GM21737 (cell line): ENCODE results near the gene TRDMT1.

Experiments
- ATAC-seq: cut with Tn5 transposase; IDR thresholded peaks from one replicate; pipeline ENCODE4 v1.9.1; 2021; ENCODE audit warnings: mild to moderate bottlenecking, moderate library complexity; ENCODE audit not compliant: unreplicated experiment

The TRDMT1 gene

GRCh38 chr10:17200912-17201793 is at the start of gene TRDMT1:
Gene TRDMT1 (minus strand): TSS chr10:17201672. CDS start chr10:17201634, 38 bp downstream.
- ATAC-seq: peak; percentile 95

GRCh38 chr10:17250736-17251135 is 49.3 kb upstream of the TRDMT1 start:
- ATAC-seq: no peak

DNA sequence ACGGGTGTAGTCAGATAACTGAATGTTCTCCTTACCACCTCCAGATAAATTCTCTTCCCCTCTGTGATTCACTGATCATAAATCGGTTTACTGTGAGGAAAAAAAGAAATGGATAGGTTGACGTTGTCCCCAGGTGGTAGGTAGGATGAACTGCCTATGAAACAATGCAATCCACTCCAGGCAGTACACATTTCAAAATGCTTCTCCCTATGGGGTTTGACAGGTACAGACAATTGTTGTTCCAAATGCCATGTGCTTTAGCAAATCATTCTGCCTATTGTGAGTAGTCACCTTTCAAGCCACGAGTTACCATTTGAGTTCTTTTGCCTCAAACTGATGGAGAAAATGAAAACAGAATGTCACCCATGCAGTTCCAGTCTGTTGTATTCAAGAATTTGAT is 48.3 kb upstream of the TRDMT1 start:
- ATAC-seq: no peak

DNA sequence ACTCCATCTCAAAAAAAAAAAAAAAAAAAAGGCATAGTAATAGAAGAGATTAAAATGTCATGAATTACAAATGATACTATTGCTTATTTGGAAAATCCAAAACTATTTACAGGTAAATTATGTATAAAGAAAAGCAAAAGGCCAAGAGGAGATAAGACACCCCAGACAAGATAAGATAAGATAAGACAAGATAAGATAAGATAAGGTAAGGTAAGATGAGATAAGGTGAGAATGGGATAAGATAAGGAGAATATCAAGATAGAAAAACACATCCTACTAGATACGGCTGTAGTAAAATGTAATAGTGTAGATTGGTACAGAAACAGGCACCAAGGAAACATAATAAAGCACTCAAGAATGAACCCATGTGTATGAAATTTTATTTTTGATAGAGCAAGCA is 47.5 kb upstream of the TRDMT1 start:
- no peak for ATAC-seq

- no peak for ATAC-seq
Measured at GRCh38 chr10:17247210-17247609, 45.7 kb upstream of the TRDMT1 start.

DNA sequence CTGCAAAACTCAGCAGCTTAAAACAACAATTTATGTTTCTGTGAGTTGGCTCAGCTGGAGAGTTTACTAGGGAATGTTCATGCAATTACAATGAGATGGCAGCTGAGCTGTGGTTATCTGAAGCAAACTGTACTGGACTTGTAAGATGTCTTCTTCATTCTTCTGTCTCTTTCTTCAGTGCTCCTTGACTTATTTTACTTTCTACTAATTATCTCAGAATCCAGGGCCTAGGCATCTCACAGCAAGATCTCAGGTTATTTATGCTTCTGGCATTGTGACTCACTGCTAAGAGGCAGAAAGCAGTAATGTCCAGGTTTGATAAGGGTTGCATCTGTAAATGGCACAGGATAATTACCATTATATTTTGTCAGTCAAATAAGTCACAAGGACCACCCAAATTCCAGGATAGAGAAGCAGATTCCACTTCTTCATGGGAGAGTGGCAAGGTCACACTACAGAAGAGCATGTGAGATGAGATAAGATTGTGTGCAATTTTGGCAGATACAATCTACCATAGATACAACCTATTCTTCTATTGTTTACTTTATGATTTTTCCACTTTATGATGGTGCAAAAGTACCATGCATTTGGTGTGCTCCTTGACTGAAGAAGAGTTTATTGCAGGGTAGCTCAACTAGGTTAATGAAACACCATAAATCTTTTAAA is 43.4 kb upstream of the TRDMT1 start:
- ATAC-seq: no peak

DNA sequence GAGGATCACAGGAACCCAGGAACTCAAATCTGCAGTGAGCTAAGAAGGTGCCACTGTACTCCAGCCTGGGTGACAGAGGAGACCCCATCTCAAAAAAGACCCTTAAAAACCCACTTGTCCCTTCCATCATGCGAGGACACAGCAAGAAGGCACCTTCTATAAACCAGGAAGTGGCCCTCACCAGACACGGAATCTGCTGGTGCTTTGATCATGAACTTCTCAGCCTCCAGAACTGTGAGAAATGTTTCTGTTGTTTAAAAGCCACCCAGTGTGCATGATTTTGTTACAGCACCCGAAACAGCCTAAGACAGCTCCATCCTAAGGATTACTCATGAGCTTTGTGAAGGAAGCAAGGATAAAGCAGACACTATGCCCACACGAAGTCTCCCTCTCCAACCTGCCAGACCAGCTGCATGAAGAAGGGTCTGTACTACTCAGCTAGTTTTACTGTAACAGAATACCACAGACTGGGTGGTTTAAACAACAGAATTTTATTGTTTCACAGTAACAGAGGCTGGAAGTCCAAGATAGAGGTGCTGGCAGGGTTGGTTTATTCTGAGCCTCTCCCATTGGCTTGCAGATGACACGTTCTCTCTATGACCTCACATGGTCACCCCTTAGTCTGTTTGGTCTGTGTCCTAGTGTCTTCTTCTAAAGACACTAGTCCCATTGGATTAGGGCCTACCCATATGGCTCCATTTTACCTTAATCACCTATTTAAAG is 40.3 kb upstream of the TRDMT1 start:
- ATAC-seq: no peak

DNA sequence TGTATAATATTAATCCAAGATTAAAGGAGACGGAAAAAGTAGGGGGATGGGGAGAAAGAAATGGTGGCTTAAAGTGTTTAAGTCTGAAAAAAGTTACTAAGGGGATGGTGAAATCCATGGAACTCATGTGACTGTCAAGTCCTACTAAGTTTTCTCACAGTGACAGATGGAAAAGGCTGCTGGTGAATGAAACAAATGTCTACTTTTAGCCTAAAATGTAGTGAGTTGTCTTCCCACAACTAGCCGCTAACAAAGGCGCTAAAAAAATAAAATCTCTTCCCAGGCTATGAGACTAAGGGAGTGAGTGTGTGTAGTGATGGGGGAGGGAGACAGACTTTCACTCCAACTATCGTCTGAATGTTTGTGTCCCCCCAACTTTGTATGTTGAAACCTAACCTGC is 39.1 kb upstream of the TRDMT1 start:
- no peak for ATAC-seq

GRCh38 chr10:17240096-17240495 is 38.6 kb upstream of the TRDMT1 start:
- no peak for ATAC-seq

GRCh38 chr10:17239345-17240085 is 38.0 kb upstream of the TRDMT1 start:
- no peak for ATAC-seq

- no peak for ATAC-seq
Measured at GRCh38 chr10:17238445-17239291, 37.2 kb upstream of the TRDMT1 start.

GRCh38 chr10:17237915-17238444 is 36.5 kb upstream of the TRDMT1 start:
- ATAC-seq: no peak

GRCh38 chr10:17237149-17237527 is 35.7 kb upstream of the TRDMT1 start:
- ATAC-seq: no peak

GRCh38 chr10:17236468-17237148 is 35.1 kb upstream of the TRDMT1 start:
- no peak for ATAC-seq

GRCh38 chr10:17235136-17235535 is 33.7 kb upstream of the TRDMT1 start:
- ATAC-seq: no peak

- no peak for ATAC-seq
Measured at GRCh38 chr10:17234431-17234945, 33.0 kb upstream of the TRDMT1 start.

GRCh38 chr10:17233286-17233991 is 32.0 kb upstream of the TRDMT1 start:
- ATAC-seq: no peak

GRCh38 chr10:17232276-17232960 is 30.9 kb upstream of the TRDMT1 start:
- no peak for ATAC-seq
